HG03175 (cell line): ENCODE measurements around the gene TCHP.

Experiments used
- ATAC-seq: cut with Tn5 transposase; IDR thresholded peaks from one replicate; pipeline ENCODE4 v1.9.1; 2021; ENCODE audit warnings: mild to moderate bottlenecking, moderate library complexity; ENCODE audit not compliant: unreplicated experiment

The TCHP gene

GRCh38 chr12:109959411-109960093 is 59.5 kb downstream of the TCHP start:
- ATAC-seq = no peak

- no peak for ATAC-seq
Measured at GRCh38 chr12:109961201-109961600, 61.1 kb downstream of the TCHP start.

- no peak for ATAC-seq
Measured at GRCh38 chr12:109961612-109962011, 61.5 kb downstream of the TCHP start.

GRCh38 chr12:109962398-109962797 is 62.3 kb downstream of the TCHP start:
- ATAC-seq = no peak

GRCh38 chr12:109963330-109963729 is 63.3 kb downstream of the TCHP start:
- no peak for ATAC-seq

GRCh38 chr12:109963743-109964429 is 63.8 kb downstream of the TCHP start:
- ATAC-seq = no peak

GRCh38 chr12:109966546-109966945 is 66.5 kb downstream of the TCHP start:
- no peak for ATAC-seq

GRCh38 chr12:109967383-109968031 is 67.4 kb downstream of the TCHP start:
- no peak for ATAC-seq
